K562 (cell line): ENCODE measurements around the gene EGFL7. TPM values are rescaled to one million over a fixed set of nuclear protein-coding genes. Genes with fewer than 3 reads are reported as not detected.

ENCODE experiments used
- ATF7 ChIP-seq: fragments of 450-650 bp; IDR thresholded peaks from 2 replicates; pipeline ENCODE4 v1.7.1; 2014; ENCODE audit warnings: mild to moderate bottlenecking, moderate library complexity
- CBX8 ChIP-seq: fragments of 200-600 bp; sonication (generic); IDR thresholded peaks from 2 replicates; pipeline ENCODE4 v1.6.1; 2012; ENCODE audit warnings: borderline replicate concordance, mixed run types, low read depth, mild to moderate bottlenecking, moderate library complexity, mixed read lengths, low read length, control low read depth, inconsistent platforms; ENCODE audit not compliant: poor library complexity, severe bottlenecking; ENCODE audit errors: extremely low read depth
- EHMT2 ChIP-seq: fragments of 450-650 bp; IDR thresholded peaks from 2 replicates; pipeline ENCODE4 v1.6.1; 2018; ENCODE audit warnings: antibody characterized with exemption
- GTF2A2 ChIP-seq: IDR thresholded peaks from 2 replicates; pipeline ENCODE4 v1.6.1; 2016; ENCODE audit warnings: mild to moderate bottlenecking, missing genetic modification characterization, missing compliant biosample characterization
- HCFC1 ChIP-seq: IDR thresholded peaks from 2 replicates; pipeline ENCODE4 v1.6.1; 2012; ENCODE audit warnings: low read depth, low read length, improper control_type of control experiment
- KLF6 ChIP-seq: fragments of 250-450 bp; sonication (Bioruptor Pico); IDR thresholded peaks from 2 replicates; pipeline ENCODE4 v1.4.0; 2020; ENCODE audit warnings: mild to moderate bottlenecking, moderate library complexity, borderline replicate concordance
- MEIS2 ChIP-seq: fragments of 450-650 bp; IDR thresholded peaks from 2 replicates; pipeline ENCODE4 v1.6.1; 2014; ENCODE audit warnings: mild to moderate bottlenecking; ENCODE audit not compliant: partially characterized antibody
- OTX1 ChIP-seq: fragments of 450-650 bp; formaldehyde crosslinking; IDR thresholded peaks from 2 replicates; pipeline ENCODE4 v1.4.0; 2022; ENCODE audit warnings: mild to moderate bottlenecking
- PRMT5 ChIP-seq: sonication (generic); formaldehyde crosslinking; IDR thresholded peaks from 2 replicates; pipeline ENCODE4 v1.5.0; 2020; ENCODE audit warnings: missing genetic modification reagents
- SMARCE1 ChIP-seq: fragments of 450-650 bp; IDR thresholded peaks from 2 replicates; pipeline ENCODE4 v1.7.1; 2016; ENCODE audit warnings: mild to moderate bottlenecking
- SRSF9 ChIP-seq: fragments of 200-400 bp; formaldehyde crosslinking; IDR thresholded peaks from 2 replicates; pipeline ENCODE4 v1.6.1; 2017; ENCODE audit warnings: low read depth, low read length, borderline replicate concordance
- TAL1 ChIP-seq: fragments of 450-650 bp; IDR thresholded peaks from 2 replicates; pipeline ENCODE4 v1.6.1; 2016; ENCODE audit warnings: mild to moderate bottlenecking
- ZNF561 ChIP-seq: fragments of 450-650 bp; formaldehyde crosslinking; conservative IDR thresholded peaks from 2 replicates; pipeline ENCODE4 v1.4.0; 2020; ENCODE audit warnings: mild to moderate bottlenecking, moderate library complexity
- ZNF76 ChIP-seq: fragments of 250-450 bp; sonication (Bioruptor Pico); IDR thresholded peaks from 2 replicates; pipeline ENCODE4 v1.4.0; 2020; ENCODE audit warnings: mild to moderate bottlenecking, moderate library complexity, borderline replicate concordance
- polyA plus RNA-seq, 8 experiments: library from polyadenylated mRNA; depleted of rRNA in 4 of 8; stranded (reverse) in 5 of 8; unstranded in 3 of 8; fragments of >200 nt; fragmentation: Nextera tagmentation in 2 of 8; fragmentation: Illumina TruSeq in 1 of 8; extraction: Ambion mirVana in 2 of 8; extraction: Trizol in 1 of 8; gene quantifications; 2 replicates each; pipeline versions ENCODE4 v1.2.1 to v1.2.3, GENCODE V29; 2011 to 2014; ENCODE audit warnings: inconsistent platforms in 1 of 8, missing spikeins in 1 of 8
- total RNA-seq, 7 experiments: library from RNA; depleted of rRNA in 6 of 7; stranded (reverse); fragments of >200 nt in 6 of 7; fragmentation: Illumina TruSeq in 2 of 7; extraction: Trizol in 2 of 7; gene quantifications; 2 replicates each; pipeline versions ENCODE4 v1.2.1 to v1.2.3, GENCODE V29; 2011 to 2021; ENCODE audit warnings: low replicate concordance in 1 of 7
- TF ChIP-seq, protein P1 (sequence below), 2 experiments: fragments of 450-650 bp in 1 of 2; sonication (generic) in 1 of 2; formaldehyde crosslinking in 1 of 2; IDR thresholded peaks; 2 replicates each; pipeline versions ENCODE4 v1.7.1 to v1.9.0; 2016 to 2022; ENCODE audit warnings: inconsistent platforms in 1 of 2, mild to moderate bottlenecking in 1 of 2, missing genetic modification reagents in 1 of 2

The EGFL7 gene
- total and polyA plus RNA-seq, 9 of the 15 experiments (the other 6 are each of a cell fraction or from before 2014, with no cell fraction given), result 1.5 to 286 (median 55.5) TPM

DNA sequence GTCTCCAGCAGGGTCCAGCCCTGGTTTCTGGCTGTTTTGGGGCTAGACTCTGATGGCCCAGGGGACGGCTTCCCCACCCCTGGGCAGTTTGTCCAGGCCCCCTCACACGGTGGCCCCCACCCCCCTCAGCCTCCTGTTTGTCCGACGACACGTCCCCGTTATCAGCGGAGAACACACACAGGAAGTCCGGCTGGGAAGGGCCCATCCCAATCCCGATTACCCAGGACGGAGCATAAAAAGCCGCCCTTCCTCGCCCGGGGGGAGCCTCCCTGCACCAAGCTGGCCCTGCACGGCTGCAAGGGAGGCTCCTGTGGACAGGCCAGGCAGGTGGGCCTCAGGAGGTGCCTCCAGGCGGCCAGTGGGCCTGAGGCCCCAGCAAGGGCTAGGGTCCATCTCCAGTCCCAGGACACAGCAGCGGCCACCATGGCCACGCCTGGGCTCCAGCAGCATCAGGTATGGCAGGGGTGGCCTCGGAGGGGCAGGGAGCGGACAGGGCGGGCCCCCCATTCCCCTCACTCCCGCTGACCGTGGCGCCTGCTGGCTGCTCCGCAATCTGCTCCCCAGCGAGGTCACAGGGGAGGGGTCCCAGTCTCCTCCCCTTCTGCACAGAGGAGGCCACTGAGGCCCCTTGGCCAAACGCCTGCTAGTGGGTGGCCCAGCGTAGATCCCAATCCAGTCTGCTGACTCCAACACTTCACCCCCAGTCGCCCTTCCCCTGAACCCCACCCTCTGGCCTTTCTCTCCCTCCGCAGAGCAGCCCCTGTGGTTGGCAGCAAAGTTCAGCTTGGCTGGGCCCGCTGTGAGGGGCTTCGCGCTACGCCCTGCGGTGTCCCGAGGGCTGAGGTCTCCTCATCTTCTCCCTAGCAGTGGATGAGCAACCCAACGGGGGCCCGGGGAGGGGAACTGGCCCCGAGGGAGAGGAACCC, at the start of gene EGFL7 (continued):
- TF ChIP-seq KLF6 (no peak), OTX1 (CRISPR knock-in tag) (no peak), SRSF9 (no peak), HCFC1 (no peak), SMARCE1 (peak; percentile 88), ATF7 (peak; percentile 69; the same call in 1 of the 2 replicates), CBX8 (no peak), ZNF561 (CRISPR knock-in tag) (no peak), ZNF76 (CRISPR knock-in tag) (no peak), GTF2A2 (tag) (peak; percentile 68; the same call in 1 of the 2 replicates), MEIS2 (peak; percentile 26), PRMT5 (CRISPR knock-in tag) (no peak), TAL1 (peak; percentile 88), EHMT2 (no peak)
- TF ChIP-seq, protein P1, sequence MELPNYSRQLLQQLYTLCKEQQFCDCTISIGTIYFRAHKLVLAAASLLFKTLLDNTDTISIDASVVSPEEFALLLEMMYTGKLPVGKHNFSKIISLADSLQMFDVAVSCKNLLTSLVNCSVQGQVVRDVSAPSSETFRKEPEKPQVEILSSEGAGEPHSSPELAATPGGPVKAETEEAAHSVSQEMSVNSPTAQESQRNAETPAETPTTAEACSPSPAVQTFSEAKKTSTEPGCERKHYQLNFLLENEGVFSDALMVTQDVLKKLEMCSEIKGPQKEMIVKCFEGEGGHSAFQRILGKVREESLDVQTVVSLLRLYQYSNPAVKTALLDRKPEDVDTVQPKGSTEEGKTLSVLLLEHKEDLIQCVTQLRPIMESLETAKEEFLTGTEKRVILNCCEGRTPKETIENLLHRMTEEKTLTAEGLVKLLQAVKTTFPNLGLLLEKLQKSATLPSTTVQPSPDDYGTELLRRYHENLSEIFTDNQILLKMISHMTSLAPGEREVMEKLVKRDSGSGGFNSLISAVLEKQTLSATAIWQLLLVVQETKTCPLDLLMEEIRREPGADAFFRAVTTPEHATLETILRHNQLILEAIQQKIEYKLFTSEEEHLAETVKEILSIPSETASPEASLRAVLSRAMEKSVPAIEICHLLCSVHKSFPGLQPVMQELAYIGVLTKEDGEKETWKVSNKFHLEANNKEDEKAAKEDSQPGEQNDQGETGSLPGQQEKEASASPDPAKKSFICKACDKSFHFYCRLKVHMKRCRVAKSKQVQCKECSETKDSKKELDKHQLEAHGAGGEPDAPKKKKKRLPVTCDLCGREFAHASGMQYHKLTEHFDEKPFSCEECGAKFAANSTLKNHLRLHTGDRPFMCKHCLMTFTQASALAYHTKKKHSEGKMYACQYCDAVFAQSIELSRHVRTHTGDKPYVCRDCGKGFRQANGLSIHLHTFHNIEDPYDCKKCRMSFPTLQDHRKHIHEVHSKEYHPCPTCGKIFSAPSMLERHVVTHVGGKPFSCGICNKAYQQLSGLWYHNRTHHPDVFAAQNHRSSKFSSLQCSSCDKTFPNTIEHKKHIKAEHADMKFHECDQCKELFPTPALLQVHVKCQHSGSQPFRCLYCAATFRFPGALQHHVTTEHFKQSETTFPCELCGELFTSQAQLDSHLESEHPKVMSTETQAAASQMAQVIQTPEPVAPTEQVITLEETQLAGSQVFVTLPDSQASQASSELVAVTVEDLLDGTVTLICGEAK (IDR thresholded peaks at IDR 0.05), result peak; percentile 56
- TF ChIP-seq, protein P1 (CRISPR knock-in tag; IDR thresholded peaks at IDR 0.05), result no peak
